Skeletal muscle satellite cell (primary cell): ENCODE data around the gene STAC.

Experiments used
- H3K27me3 ChIP-seq: 2 replicates; pipeline ENCODE4 v1.7.0; 2013; ENCODE audit warnings: low read length; ENCODE audit not compliant: control insufficient read depth, insufficient read depth
- H3K36me3 ChIP-seq: 2 replicates; pipeline ENCODE4 v1.7.0; 2013; ENCODE audit warnings: mild to moderate bottlenecking, control low read depth, low read length; ENCODE audit not compliant: insufficient read depth
- H3K4me1 ChIP-seq: 2 replicates; pipeline ENCODE4 v1.7.0; 2013; ENCODE audit warnings: low read length; ENCODE audit not compliant: control insufficient read depth, insufficient read depth
- H3K4me2 ChIP-seq: 2 replicates; pipeline ENCODE4 v1.7.0; 2013; ENCODE audit warnings: mild to moderate bottlenecking, low read length
- H3K4me3 ChIP-seq: 2 replicates; pipeline ENCODE4 v1.7.0; 2013; ENCODE audit warnings: low read length
- H3K9ac ChIP-seq: 2 replicates; pipeline ENCODE4 v1.7.0; 2013; ENCODE audit warnings: mild to moderate bottlenecking, low read depth, low read length, moderate library complexity
- H3K9me3 ChIP-seq: replicated peaks from 2 replicates; pipeline ENCODE4 v1.7.0; 2013; ENCODE audit warnings: mild to moderate bottlenecking, control low read depth, low read length

STAC gene

DNA sequence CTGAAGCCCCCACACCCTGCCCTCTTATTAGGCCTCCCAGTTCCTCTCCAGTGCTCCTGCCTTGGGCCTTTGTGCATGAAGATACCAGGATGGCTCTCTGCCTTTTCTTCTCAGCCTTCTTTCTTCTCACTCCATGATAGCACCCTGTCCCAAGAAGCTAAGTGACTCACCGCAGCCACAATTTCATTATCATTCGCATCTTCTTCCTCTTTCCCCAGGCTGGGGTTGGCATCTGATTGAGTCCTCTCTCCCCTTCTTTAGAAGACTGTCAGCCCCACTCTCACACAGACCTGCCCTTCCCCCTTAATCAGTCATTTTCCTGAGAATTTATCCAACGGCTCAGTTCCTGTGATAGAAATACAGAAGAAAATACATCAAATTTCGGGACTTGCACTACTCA lies 102.0 kb downstream of the STAC start:
- no peak overlapping the region for H3K4me2 ChIP-seq
- no peak overlapping the region for H3K9ac ChIP-seq
- H3K4me1 ChIP-seq: no peaks in the 10 kb centered on the region
- no peaks in the 10 kb centered on the region for H3K9me3 ChIP-seq
- H3K4me3 ChIP-seq: no peak overlapping the region
- H3K27me3 ChIP-seq: no peaks in the 10 kb centered on the region
- H3K36me3 ChIP-seq: no peaks in the 10 kb centered on the region

- Histone ChIP-seq H3K36me3 (no peaks in the 10 kb centered on the region), H3K9ac (no peak overlapping the region), H3K9me3 (no peaks in the 10 kb centered on the region), H3K4me3 (no peak overlapping the region), H3K4me2 (no peak overlapping the region), H3K27me3 (no peaks in the 10 kb centered on the region), H3K4me1 (no peaks in the 10 kb centered on the region)
These were observed 102.6 kb downstream of the STAC start for GRCh38 chr3:36482880-36483279.

DNA sequence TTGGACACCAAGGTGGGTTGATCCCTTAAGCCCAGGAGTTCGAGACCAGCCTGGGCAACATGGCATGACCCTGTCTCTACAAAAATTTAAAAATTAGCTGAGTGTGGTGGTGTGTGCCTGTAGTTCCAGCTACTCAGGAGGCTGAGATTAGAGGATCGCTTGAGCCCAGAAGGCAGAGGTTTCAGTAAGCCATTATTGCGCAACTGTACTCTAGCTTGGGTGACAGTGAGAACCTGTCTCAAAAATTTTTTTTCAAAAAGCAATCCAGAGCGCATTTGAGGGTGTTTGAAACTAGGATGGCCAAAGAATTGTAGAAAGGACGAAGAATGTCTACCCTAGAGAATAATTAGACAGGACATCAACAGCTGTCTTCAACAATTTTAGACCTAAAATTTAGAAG lies 103.4 kb downstream of the STAC start:
- no peaks in the 10 kb centered on the region for H3K36me3 ChIP-seq
- H3K9ac ChIP-seq: no peak overlapping the region
- H3K9me3 ChIP-seq: no peaks in the 10 kb centered on the region
- no peak overlapping the region for H3K4me2 ChIP-seq
- H3K27me3 ChIP-seq: no peaks in the 10 kb centered on the region
- no peaks in the 10 kb centered on the region for H3K4me1 ChIP-seq
- no peak overlapping the region for H3K4me3 ChIP-seq

DNA sequence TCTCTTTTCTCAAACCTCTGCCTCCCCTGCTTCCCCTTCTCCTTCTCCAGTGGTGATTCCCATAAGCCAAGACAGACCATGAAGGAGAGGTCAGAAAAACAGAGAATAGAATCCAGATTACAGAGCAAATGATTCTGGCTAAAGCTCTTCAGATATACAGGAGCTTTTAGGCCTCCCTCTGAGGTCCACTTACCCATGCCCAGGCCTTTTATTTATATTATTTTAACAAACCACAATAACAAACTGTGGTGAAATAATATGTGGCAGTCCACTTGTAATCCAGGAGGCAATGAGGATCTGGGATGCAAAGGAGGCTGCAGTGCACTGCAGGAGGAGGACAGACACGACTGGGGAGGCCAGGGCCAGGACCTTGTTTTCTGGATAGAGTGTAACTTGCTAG lies 104.1 kb downstream of the STAC start:
- no peak overlapping the region for H3K9ac ChIP-seq
- no peak overlapping the region for H3K4me2 ChIP-seq
- no peaks in the 10 kb centered on the region for H3K9me3 ChIP-seq
- H3K27me3 ChIP-seq: no peaks in the 10 kb centered on the region
- no peaks in the 10 kb centered on the region for H3K36me3 ChIP-seq
- H3K4me3 ChIP-seq: no peak overlapping the region
- H3K4me1 ChIP-seq: no peaks in the 10 kb centered on the region

DNA sequence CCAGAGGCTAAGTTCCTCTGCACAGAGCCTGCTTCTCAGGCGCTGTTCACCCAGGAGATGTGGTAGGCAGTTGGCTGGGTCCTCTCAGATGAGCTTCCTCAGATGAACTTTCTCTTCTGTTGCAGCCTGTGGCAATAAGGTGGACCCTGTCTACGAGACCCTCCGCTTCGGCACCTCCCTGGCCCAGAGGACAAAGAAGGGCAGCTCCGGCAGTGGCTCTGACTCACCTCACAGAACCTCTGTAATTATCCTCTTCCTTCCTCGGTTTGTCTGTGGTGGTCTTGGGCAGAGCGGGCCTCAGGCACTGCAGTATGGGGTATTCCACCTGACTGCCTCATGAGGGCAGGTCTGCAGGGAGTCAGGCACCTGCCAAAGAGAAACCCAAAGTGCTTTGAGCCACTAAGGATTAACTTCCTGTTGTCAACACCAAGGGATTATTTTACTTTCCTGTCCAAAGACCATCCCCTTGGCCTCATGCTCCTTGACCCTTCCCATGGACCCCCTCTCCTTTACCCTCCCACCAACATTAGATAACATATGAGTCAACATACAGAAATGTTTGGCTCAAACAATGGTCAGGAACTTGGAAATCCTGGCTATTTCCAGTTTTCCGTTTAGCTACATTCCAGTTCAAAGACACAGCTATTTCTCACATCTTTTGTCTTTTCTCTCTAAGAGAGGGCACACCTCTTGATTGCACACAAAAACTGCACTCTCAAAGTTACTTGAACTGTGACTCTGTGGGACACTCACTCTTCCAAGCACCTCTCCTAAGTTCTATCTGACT lies 105.9 kb downstream of the STAC start:
- no peaks in the 10 kb centered on the region for H3K9me3 ChIP-seq
- no peak overlapping the region for H3K9ac ChIP-seq
- H3K27me3 ChIP-seq: no peaks in the 10 kb centered on the region
- no peak overlapping the region for H3K4me3 ChIP-seq
- H3K4me2 ChIP-seq: no peak overlapping the region
- H3K4me1 ChIP-seq: no peaks in the 10 kb centered on the region
- H3K36me3 ChIP-seq: no peaks in the 10 kb centered on the region

DNA sequence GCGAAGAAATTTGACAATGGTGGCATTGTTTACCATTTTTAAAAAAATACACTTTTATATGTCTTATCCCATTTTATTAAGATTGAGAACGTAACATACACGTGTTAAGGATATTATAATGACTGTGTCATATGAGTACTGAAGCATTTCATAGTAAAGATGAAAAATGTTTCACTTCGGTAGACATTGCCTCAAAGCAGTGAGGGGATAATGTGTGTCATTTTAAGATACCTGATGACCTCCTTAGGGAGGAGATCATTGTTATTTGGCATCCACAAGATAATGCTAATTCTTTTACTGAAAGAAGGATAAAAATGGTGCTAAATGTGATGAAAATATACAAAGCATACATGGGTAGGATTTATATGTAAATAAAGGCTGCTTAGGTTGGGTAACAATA lies 107.3 kb downstream of the STAC start:
- H3K9me3 ChIP-seq: no peaks in the 10 kb centered on the region
- no peak overlapping the region for H3K9ac ChIP-seq
- no peak overlapping the region for H3K4me3 ChIP-seq
- H3K4me1 ChIP-seq: no peaks in the 10 kb centered on the region
- no peak overlapping the region for H3K4me2 ChIP-seq
- H3K27me3 ChIP-seq: no peaks in the 10 kb centered on the region
- no peaks in the 10 kb centered on the region for H3K36me3 ChIP-seq

DNA sequence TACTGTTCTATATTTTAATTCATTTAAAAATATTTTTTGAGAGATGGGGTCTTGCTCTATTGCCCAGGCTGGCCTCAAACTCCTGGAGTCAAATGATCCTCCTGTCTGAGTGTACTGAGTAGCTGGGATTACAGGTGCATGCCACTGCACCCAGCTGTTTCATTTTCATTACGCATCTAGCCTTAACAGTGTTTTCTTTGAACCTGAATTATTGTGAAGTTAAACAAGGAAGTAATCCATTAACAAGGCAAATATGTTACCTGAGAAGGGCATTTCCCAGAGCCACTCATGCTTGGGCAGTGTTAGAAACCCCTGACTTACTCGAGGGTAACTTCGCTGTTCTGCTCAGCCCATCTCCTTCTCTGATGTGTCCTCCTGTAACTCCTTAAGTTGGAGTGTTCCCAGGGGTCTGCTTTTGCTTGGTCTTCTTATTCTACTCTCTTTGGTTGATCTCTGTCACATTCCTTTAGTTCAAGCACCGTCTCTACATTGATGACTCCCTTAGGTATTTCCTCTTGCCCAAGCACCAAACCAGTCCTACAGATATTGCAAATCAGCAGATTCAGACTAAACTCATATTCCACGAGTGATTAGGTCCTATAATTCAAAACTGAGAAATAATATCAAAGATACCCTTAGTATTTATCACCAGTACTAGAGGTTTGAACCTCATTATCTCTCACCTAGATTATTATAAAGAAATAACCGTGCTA lies 107.9 kb downstream of the STAC start:
- H3K4me2 ChIP-seq: no peak overlapping the region
- H3K9ac ChIP-seq: no peak overlapping the region
- no peaks in the 10 kb centered on the region for H3K4me1 ChIP-seq
- no peaks in the 10 kb centered on the region for H3K27me3 ChIP-seq
- no peak overlapping the region for H3K4me3 ChIP-seq
- H3K9me3 ChIP-seq: no peaks in the 10 kb centered on the region
- no peaks in the 10 kb centered on the region for H3K36me3 ChIP-seq

DNA sequence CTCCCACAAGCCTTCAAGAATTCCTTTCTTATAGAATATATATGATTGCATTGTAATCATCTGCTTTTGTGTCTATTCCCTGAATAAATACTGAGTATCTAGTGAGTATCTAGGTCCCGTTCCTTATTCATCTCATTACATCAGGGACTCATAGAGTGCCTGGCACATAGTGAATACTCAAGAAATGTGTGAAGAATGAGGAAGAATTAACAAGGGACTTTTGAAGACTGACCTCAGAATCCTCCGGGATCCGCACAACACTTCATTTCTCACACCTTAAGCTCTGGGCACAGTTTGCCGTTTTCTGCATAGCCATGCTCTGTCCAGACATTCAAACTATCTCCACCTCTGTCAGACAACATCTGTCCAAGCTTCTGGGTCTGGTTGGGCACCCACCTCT lies 108.8 kb downstream of the STAC start:
- Histone ChIP-seq H3K4me3 (no peak overlapping the region), H3K27me3 (no peaks in the 10 kb centered on the region), H3K9me3 (no peaks in the 10 kb centered on the region), H3K4me2 (no peak overlapping the region), H3K36me3 (no peaks in the 10 kb centered on the region), H3K9ac (no peak overlapping the region), H3K4me1 (peaks cover under 1% of the 10 kb centered on the region)

- Histone ChIP-seq H3K4me1 (peaks cover 8% of the 10 kb centered on the region), H3K9me3 (no peaks in the 10 kb centered on the region), H3K36me3 (no peaks in the 10 kb centered on the region), H3K9ac (no peak overlapping the region), H3K4me3 (no peak overlapping the region), H3K4me2 (no peak overlapping the region), H3K27me3 (no peaks in the 10 kb centered on the region)
These were observed 109.5 kb downstream of the STAC start for GRCh38 chr3:36489679-36490425.

- Histone ChIP-seq H3K27me3 (no peaks in the 10 kb centered on the region), H3K4me2 (no peak overlapping the region), H3K9me3 (no peaks in the 10 kb centered on the region)
These were observed 112.7 kb downstream of the STAC start for GRCh38 chr3:36493051-36493450.

GRCh38 chr3:36494461-36495109 lies 114.3 kb downstream of the STAC start:
- H3K27me3 ChIP-seq: no peaks in the 10 kb centered on the region
- no peaks in the 10 kb centered on the region for H3K36me3 ChIP-seq
- H3K9ac ChIP-seq: peak overlapping the region; percentile 25
- peaks cover 26% of the 10 kb centered on the region for H3K4me1 ChIP-seq
- no peak overlapping the region for H3K4me2 ChIP-seq
- H3K9me3 ChIP-seq: no peaks in the 10 kb centered on the region
- no peak overlapping the region for H3K4me3 ChIP-seq

More at GRCh38 chr3:36493051-36493450, 112.7 kb downstream of the STAC start:
- peaks cover 26% of the 10 kb centered on the region for H3K4me1 ChIP-seq
- no peak overlapping the region for H3K4me3 ChIP-seq
- no peak overlapping the region for H3K9ac ChIP-seq
- H3K36me3 ChIP-seq: no peaks in the 10 kb centered on the region
